NT2/D1 (cell line): ENCODE data around the gene GAS5.

Experiments
- SUZ12 ChIP-seq: IDR thresholded peaks from 2 replicates; pipeline ENCODE4 v1.6.1; 2011; ENCODE audit not compliant: insufficient read length, insufficient read depth; ENCODE audit errors: extremely low read depth
- YY1 ChIP-seq: IDR thresholded peaks from 2 replicates; pipeline ENCODE4 v1.6.1; 2011; ENCODE audit not compliant: insufficient read length, insufficient read depth
- ZNF274 ChIP-seq: IDR thresholded peaks from 2 replicates; pipeline ENCODE4 v1.6.1; 2011; ENCODE audit warnings: mild to moderate bottlenecking, low read depth, low read length

DNA sequence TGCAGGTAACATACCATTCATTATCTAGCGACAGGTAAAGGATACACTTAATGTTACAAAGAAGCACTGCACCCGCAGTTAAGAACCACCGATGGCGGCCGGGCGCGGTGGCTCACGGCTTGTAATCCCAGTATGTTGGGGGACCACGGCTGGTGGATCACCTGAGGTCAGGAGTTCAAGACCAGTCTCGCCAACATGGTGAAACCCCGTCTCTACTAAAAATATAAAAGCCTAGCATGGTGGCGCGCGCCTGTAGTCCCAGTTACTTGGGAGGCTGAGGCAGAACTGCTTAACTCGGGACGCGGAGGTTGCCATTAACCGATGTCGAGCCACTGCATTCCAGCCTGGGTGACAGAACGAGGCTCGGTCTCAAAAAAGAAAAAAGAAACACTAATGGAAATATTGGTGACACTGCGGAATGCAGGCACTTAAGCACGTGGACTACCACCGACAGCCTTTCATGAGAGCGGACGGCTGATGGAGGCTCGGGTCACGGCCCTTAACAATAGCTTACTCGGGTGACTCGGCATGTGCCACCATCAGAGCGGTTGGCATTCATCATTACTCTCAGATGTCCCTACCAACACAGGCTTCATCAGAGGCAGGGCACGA is 542 bp downstream of the GAS5 start:
- no peak for TF ChIP-seq YY1
- TF ChIP-seq SUZ12, result no peak
- no peak for TF ChIP-seq ZNF274
